H1 (cell line): Measurements from ENCODE around the gene FLNC. TPM values are rescaled to one million over a fixed set of nuclear protein-coding genes. Genes with fewer than 3 reads are reported as not detected.

Experiments
- CTCF ChIA-PET: fragments of 300-600 bp; sonication (Branson Sonifier 250); formaldehyde crosslinking; loops from one replicate; lab custom pipeline; 2021; ENCODE audit not compliant: partially characterized antibody; lab: Charles Lee
- POLR2A ChIA-PET: fragments of 300-600 bp; sonication (Branson Sonifier 250); formaldehyde crosslinking; loops from one replicate; lab custom pipeline; 2021; ENCODE audit warnings: inconsistent platforms; ENCODE audit not compliant: partially characterized antibody; lab: Charles Lee
- DNase-seq, 2 experiments: peaks; one replicate each; pipeline versions ENCODE4 v3.0.0 to v3.0.0-alpha.2; 2010 to 2022; ENCODE audit warnings: low spot score in 2 of 2, low read depth in 1 of 2, mixed read lengths in 1 of 2
- FAIRE-seq: peaks from 2 replicates; lab custom pipeline; 2011; peaks lifted over from hg19 to GRCh38; lab: Jason Lieb, UNC
- H2AFZ ChIP-seq: 2 replicates; pipeline ENCODE4 v1.8.1; 2012; ENCODE audit warnings: low read length, inconsistent platforms
- H2AK5ac ChIP-seq: 2 replicates; pipeline ENCODE4 v1.6.1; 2013; ENCODE audit warnings: low read depth, low read length
- H2BK120ac ChIP-seq: replicated peaks from 2 replicates; pipeline ENCODE3; 2013; ENCODE audit warnings: low read depth, low read length, inconsistent platforms
- H2BK12ac ChIP-seq: 2 replicates; pipeline ENCODE4 v1.6.1; 2013; ENCODE audit warnings: low read depth, low read length
- H2BK15ac ChIP-seq: 2 replicates; pipeline ENCODE4 v1.6.1; 2013; ENCODE audit warnings: low read length
- H2BK20ac ChIP-seq: 2 replicates; pipeline ENCODE4 v1.6.1; 2013; ENCODE audit warnings: low read length
- H2BK5ac ChIP-seq: 2 replicates; pipeline ENCODE4 v1.6.1; 2013; ENCODE audit warnings: low read depth, low read length
- H3K14ac ChIP-seq: 2 replicates; pipeline ENCODE4 v1.6.1; 2013; ENCODE audit warnings: inconsistent platforms; ENCODE audit not compliant: insufficient read length
- H3K18ac ChIP-seq: 2 replicates; pipeline ENCODE4 v1.6.1; 2013; ENCODE audit warnings: low read length; ENCODE audit errors: extremely low read depth
- H3K23ac ChIP-seq: 2 replicates; pipeline ENCODE4 v1.6.1; 2013; ENCODE audit warnings: inconsistent platforms; ENCODE audit not compliant: insufficient read length
- H3K23me2 ChIP-seq: 2 replicates; pipeline ENCODE4 v1.6.1; 2013; ENCODE audit warnings: low read depth, low read length
- H3K27ac ChIP-seq: 2 replicates; pipeline ENCODE4 v1.6.1; 2011; ENCODE audit warnings: low read depth, low read length, inconsistent platforms
- H3K27me3 ChIP-seq, 4 experiments: replicated peaks in 1 of 4; 1 replicate in 1 of 4; 2 replicates in 3 of 4; pipeline versions ENCODE4 v1.6.1 to v1.8.1; 2011 to 2013; ENCODE audit warnings: low read length in 3 of 4, mild to moderate bottlenecking in 3 of 4, inconsistent platforms in 2 of 4, mixed read lengths in 2 of 4, moderate library complexity in 1 of 4; ENCODE audit not compliant: control insufficient read depth in 3 of 4, insufficient read depth in 3 of 4; ENCODE audit errors: extremely low read depth in 1 of 4
- H3K36me3 ChIP-seq, 4 experiments: 2 replicates each; pipeline versions ENCODE4 v1.6.1 to v1.8.1; 2011 to 2013; ENCODE audit warnings: mild to moderate bottlenecking in 4 of 4, low read length in 3 of 4, moderate library complexity in 2 of 4, control low read depth in 1 of 4, inconsistent platforms in 1 of 4; ENCODE audit not compliant: insufficient read depth in 4 of 4, control insufficient read depth in 2 of 4
- H3K4ac ChIP-seq: replicated peaks from 2 replicates; pipeline ENCODE3; 2013; ENCODE audit warnings: low read length, low read depth, mixed read lengths, inconsistent platforms; ENCODE audit not compliant: insufficient read length
- H3K4me1 ChIP-seq, 4 experiments: replicated peaks in 1 of 4; 1 replicate in 1 of 4; 2 replicates in 3 of 4; pipeline versions ENCODE4 v1.6.1 to v1.8.1; 2011 to 2013; ENCODE audit warnings: low read length in 3 of 4, inconsistent platforms in 2 of 4, mixed read lengths in 1 of 4; ENCODE audit not compliant: insufficient read depth in 4 of 4, control insufficient read depth in 3 of 4
- H3K4me2 ChIP-seq, 2 experiments: 2 replicates each; pipeline versions ENCODE4 v1.6.1 to v1.8.1; 2011 to 2013; ENCODE audit warnings: low read depth in 2 of 2, low read length in 2 of 2, control low read depth in 1 of 2, inconsistent platforms in 1 of 2, mild to moderate bottlenecking in 1 of 2; ENCODE audit not compliant: insufficient read depth in 1 of 2
- H3K4me3 ChIP-seq, 4 experiments: fragments of 200-600, 300-600 bp in 1 of 4; sonication (generic), shearing (Covaris generic), sonication (Bioruptor Twin) in 1 of 4; 2 replicates each; pipeline versions ENCODE4 v1.5.1 to v1.8.1; 2011 to 2016; ENCODE audit warnings: low read length in 4 of 4, low read depth in 3 of 4, control low read depth in 2 of 4, inconsistent platforms in 2 of 4, mild to moderate bottlenecking in 2 of 4, mixed read lengths in 1 of 4, moderate library complexity in 1 of 4; ENCODE audit not compliant: insufficient read depth in 2 of 4; ENCODE audit errors: extremely low read depth in 1 of 4
- H3K56ac ChIP-seq: replicated peaks from 2 replicates; pipeline ENCODE3; 2013; ENCODE audit warnings: low read depth, mild to moderate bottlenecking, mixed read lengths, low read length, inconsistent platforms; ENCODE audit not compliant: insufficient read length
- H3K79me1 ChIP-seq: 2 replicates; pipeline ENCODE4 v1.6.1; 2013; ENCODE audit warnings: low read depth, low read length, control low read depth
- H3K79me2 ChIP-seq, 2 experiments: 2 replicates each; pipeline versions ENCODE4 v1.6.1 to v1.8.1; 2012 to 2013; ENCODE audit warnings: low read length in 2 of 2, mild to moderate bottlenecking in 2 of 2, inconsistent platforms in 1 of 2; ENCODE audit not compliant: insufficient read depth in 2 of 2, control insufficient read depth in 1 of 2
- H3K9ac ChIP-seq, 4 experiments: replicated peaks in 1 of 4; 1 replicate in 1 of 4; 2 replicates in 3 of 4; pipeline versions ENCODE4 v1.6.1 to v1.8.1; 2011 to 2013; ENCODE audit warnings: low read depth in 3 of 4, low read length in 3 of 4, control low read depth in 2 of 4, mild to moderate bottlenecking in 2 of 4, moderate library complexity in 2 of 4, inconsistent platforms in 1 of 4; ENCODE audit errors: extremely low read depth in 1 of 4
- H3K9me3 ChIP-seq, 2 experiments: 2 replicates each; pipeline versions ENCODE4 v1.6.1 to v1.8.1; 2012 to 2013; ENCODE audit warnings: mild to moderate bottlenecking in 2 of 2, moderate library complexity in 2 of 2, control low read depth in 1 of 2, inconsistent platforms in 1 of 2, low read depth in 1 of 2, low read length in 1 of 2, mixed read lengths in 1 of 2; ENCODE audit not compliant: insufficient read depth in 2 of 2
- H4K20me1 ChIP-seq, 2 experiments: replicated peaks in 1 of 2; 2 replicates each; pipeline versions ENCODE3 to v1.8.1; 2011 to 2013; ENCODE audit warnings: inconsistent platforms in 2 of 2, low read length in 2 of 2, mild to moderate bottlenecking in 1 of 2; ENCODE audit not compliant: insufficient read depth in 2 of 2, control insufficient read depth in 1 of 2
- H4K5ac ChIP-seq: 2 replicates; pipeline ENCODE4 v1.6.1; 2013; ENCODE audit warnings: low read length, low read depth, mixed read lengths, inconsistent platforms; ENCODE audit not compliant: insufficient read length
- H4K8ac ChIP-seq: 2 replicates; pipeline ENCODE4 v1.8.0; 2013; ENCODE audit warnings: mild to moderate bottlenecking, moderate library complexity, low read length, inconsistent platforms; ENCODE audit not compliant: insufficient read depth; ENCODE audit errors: extremely low read depth
- H4K91ac ChIP-seq: replicated peaks from 2 replicates; pipeline ENCODE3; 2013; ENCODE audit warnings: low read length, mixed read lengths, inconsistent platforms; ENCODE audit not compliant: insufficient read length
- BCL11A ChIP-seq, 2 experiments: IDR thresholded peaks; one replicate each; pipeline ENCODE4 v1.6.1; 2011; ENCODE audit warnings: low read depth in 2 of 2, low read length in 2 of 2, mild to moderate bottlenecking in 2 of 2
- CBX5 ChIP-seq: fragments of 300-800, 300-1000 bp; sonication (generic); IDR thresholded peaks from 2 replicates; pipeline ENCODE4 v1.7.1; 2016; ENCODE audit warnings: antibody characterized with exemption, low read length, low read depth
- CTBP2 ChIP-seq: IDR thresholded peaks from 2 replicates; pipeline ENCODE4 v1.7.0; 2011; ENCODE audit warnings: borderline replicate concordance, mild to moderate bottlenecking, moderate library complexity, mixed read lengths, low read length; ENCODE audit not compliant: insufficient read depth, insufficient read length
- HDAC6 ChIP-seq: IDR thresholded peaks from one replicate; pipeline ENCODE4 v1.7.1; 2012; ENCODE audit warnings: low read depth, mild to moderate bottlenecking, inconsistent platforms, low read length, moderate library complexity
- KDM5A ChIP-seq: fragments of 200-600 bp; IDR thresholded peaks from 2 replicates; pipeline ENCODE4 v1.7.1; 2012; ENCODE audit warnings: mild to moderate bottlenecking, low read length, inconsistent platforms, mixed read lengths
- NANOG ChIP-seq: IDR thresholded peaks from 2 replicates; pipeline ENCODE4 v1.6.1; 2011; ENCODE audit warnings: low read length, low read depth, mild to moderate bottlenecking, inconsistent platforms; ENCODE audit not compliant: insufficient read depth, poor library complexity, severe bottlenecking
- NRF1 ChIP-seq: IDR thresholded peaks from 2 replicates; pipeline ENCODE4 v1.6.1; 2011; ENCODE audit warnings: mild to moderate bottlenecking, low read depth, low read length, improper control_type of control experiment
- SAP30 ChIP-seq: fragments of 300-600 bp; sonication (generic); IDR thresholded peaks from 2 replicates; pipeline ENCODE4 v1.7.1; 2012; ENCODE audit warnings: low read length, moderate library complexity, mild to moderate bottlenecking, inconsistent platforms; ENCODE audit not compliant: insufficient read depth, insufficient replicate concordance
- SUZ12 ChIP-seq: fragments of 200-600 bp; sonication (generic); IDR thresholded peaks from 2 replicates; pipeline ENCODE4 v1.6.1; 2012; ENCODE audit warnings: mild to moderate bottlenecking, inconsistent platforms, low read length, moderate library complexity, mixed read lengths
- TAF7 ChIP-seq: optimal IDR thresholded peaks from 2 replicates; pipeline ENCODE3; 2011; ENCODE audit warnings: low read depth, mild to moderate bottlenecking, inconsistent platforms, low read length, moderate library complexity, borderline replicate concordance
- TCF12 ChIP-seq: IDR thresholded peaks from 2 replicates; pipeline ENCODE4 v1.6.1; 2011; ENCODE audit warnings: low read depth, mild to moderate bottlenecking, low read length
- WGBS, 2 experiments: shearing (Covaris generic) in 1 of 2; methylation state at CpG; one replicate each; pipeline versions ENCODE4 v1.1.6 to v1.1.7; 2013 to 2015; ENCODE audit warnings: low lambda C conversion rate in 2 of 2, mixed read lengths in 2 of 2, inconsistent platforms in 1 of 2, low coverage in 1 of 2, missing lambda C conversion rate in 1 of 2; ENCODE audit not compliant: insufficient replicate concordance in 2 of 2, insufficient coverage in 1 of 2, insufficient read length in 1 of 2; ENCODE audit errors: extremely low coverage in 1 of 2, missing lambda C conversion rate in 1 of 2; 5-methylcytosine and 5-hydroxymethylcytosine counted together
- polyA plus RNA-seq, 7 experiments: library from polyadenylated mRNA; depleted of rRNA in 3 of 7; stranded (reverse) in 5 of 7; unstranded in 2 of 7; fragments of >200 nt in 5 of 7; fragments of 200-250 nt in 2 of 7; gene quantifications; 1 replicate in 5 of 7; 2 replicates in 1 of 7; 4 replicates in 1 of 7; pipeline versions ENCODE4 v1.2.1 to v1.2.3, GENCODE V29; 2011 to 2013; ENCODE audit warnings: missing spikeins in 2 of 7, mixed read lengths in 2 of 7
- total RNA-seq: library from RNA; stranded (reverse); fragmentation: NEBNext Ultra II Directional; extraction: Animal tissue kit (Norgen Biotek cat#: 25700); gene quantifications from 2 replicates; pipeline ENCODE4 v1.2.1, GENCODE V29; 2021

Gene FLNC
- total and polyA plus RNA-seq, 2 of the 8 experiments (the other 6 are each of a cell fraction or from before 2014, with no cell fraction given): 1.9 to 10.7 TPM

DNA sequence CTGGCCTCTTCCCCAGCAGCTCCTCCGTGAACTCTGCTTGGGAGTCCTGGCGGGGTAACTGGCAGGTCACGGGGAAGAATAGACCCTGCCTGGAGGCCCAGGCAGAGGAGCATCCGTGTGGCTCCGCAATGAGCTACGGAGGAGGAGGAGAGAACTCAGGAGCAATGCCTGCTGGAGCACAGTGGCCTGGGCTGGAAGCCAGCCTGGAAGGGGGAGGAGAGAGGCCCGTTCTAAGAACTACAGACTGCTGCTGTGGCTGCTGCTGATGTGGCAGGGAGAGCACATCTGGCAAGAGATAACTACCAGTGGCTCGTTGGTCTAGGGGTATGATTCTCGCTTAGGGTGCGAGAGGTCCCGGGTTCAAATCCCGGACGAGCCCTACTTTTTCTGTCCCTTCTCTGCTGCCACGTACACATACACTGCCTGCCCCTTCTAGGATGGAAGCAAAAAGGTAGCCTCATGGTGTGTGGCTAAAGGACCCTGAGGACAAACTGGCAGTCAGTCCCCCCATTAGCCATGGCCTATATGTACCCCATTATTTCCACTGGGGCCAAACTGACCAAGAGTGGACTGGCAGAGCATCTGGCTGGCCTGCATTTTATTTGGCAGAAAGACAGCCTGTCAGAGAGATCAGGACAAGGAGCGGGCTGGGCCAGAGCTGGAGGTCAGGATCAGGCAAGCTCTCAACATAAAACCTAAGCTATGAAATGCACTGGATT, 46.9 kb upstream of the FLNC start:
- no peaks in the 10 kb centered on the region for H3K27me3 ChIP-seq
- no peak overlapping the region for H2BK120ac ChIP-seq
- CTCF ChIA-PET: interaction anchor here (0.6 to 1.5 kb wide), 8 partner anchors 11 to 448 kb away, joined by 3 to 5 read pairs (median 3); no protein-coding TSS in a partner anchor
- no peak overlapping the region for H4K91ac ChIP-seq
- H4K5ac ChIP-seq: no peak overlapping the region
- FAIRE-seq: peak; percentile 89
- no peak overlapping the region for H2BK5ac ChIP-seq
- no peak overlapping the region for H2BK20ac ChIP-seq
- no peak overlapping the region for H3K4ac ChIP-seq
- H3K4me2 ChIP-seq: peak overlapping the region; percentile 60 to 95
- no peak overlapping the region; the same call in 1 of the 2 replicates for H3K27ac ChIP-seq
- peak overlapping the region in 2 of 4 experiments; percentile 22 to 58; a peak in 3 of 7 replicates for H3K9ac ChIP-seq
- H3K23me2 ChIP-seq: peaks cover 4% of the 10 kb centered on the region
- DNase-seq: peak; percentile 91 to 99
- H3K36me3 ChIP-seq: no peaks in the 10 kb centered on the region
- no peaks in the 10 kb centered on the region for H3K79me1 ChIP-seq
- H3K4me1 ChIP-seq: peaks cover 0 to 3% (median 1%) of the 10 kb centered on the region in 4 experiments; a peak in 4 of 7 replicates
- no peak overlapping the region for H3K23ac ChIP-seq
- H4K8ac ChIP-seq: no peak overlapping the region; the same call in 1 of the 2 replicates
- peak overlapping the region; percentile 79 for H2AFZ ChIP-seq
- H2AK5ac ChIP-seq: no peak overlapping the region
- H3K14ac ChIP-seq: no peak overlapping the region
- no peak overlapping the region for H2BK12ac ChIP-seq
- no peaks in the 10 kb centered on the region for H4K20me1 ChIP-seq
- POLR2A ChIA-PET: interaction anchor here (0.9 to 2.2 kb wide), 9 partner anchors 9 to 101 kb away, joined by 3 to 14 read pairs (median 4); no protein-coding TSS in a partner anchor
- WGBS, 2 experiments: 11% methylated on average over 15 of the region's 15 CpGs; no CpG with 5 or more reads in 1 of the 2 experiments
- no peak overlapping the region for H3K56ac ChIP-seq
- H2BK15ac ChIP-seq: no peak overlapping the region
- H3K18ac ChIP-seq: no peak overlapping the region
- H3K9me3 ChIP-seq: no peaks in the 10 kb centered on the region
- no peaks in the 10 kb centered on the region for H3K79me2 ChIP-seq
- H3K4me3 ChIP-seq: peak overlapping the region; percentile 53 to 69 (median 60)
- TF ChIP-seq NRF1 (peak; percentile 38; the same call in 1 of the 2 replicates), CBX5 (no peak), HDAC6 (peak; percentile 77), TAF7 (no peak), TCF12 (no peak), KDM5A (no peak), BCL11A (IDR thresholded peaks at IDR 0.05; ENCODE audit: low read depth in 2 of 2, low read length in 2 of 2) (no peak), SAP30 (no peak), CTBP2 (no peak), SUZ12 (no peak), NANOG (peak; percentile 23)
